IMR-90 (cell line): ENCODE measurements around the gene SLC30A9. TPM values are rescaled to one million over a fixed set of nuclear protein-coding genes. Genes with fewer than 3 reads are reported as not detected.

Experiments used
- ATAC-seq: fragments of 200-7000 bp; cut with Tn5 transposase; 2 replicates; pipeline ENCODE4 v1.9.1; 2020; ENCODE audit warnings: low read depth, mild to moderate bottlenecking, moderate library complexity
- BruUV-seq: library from RNA; stranded (reverse); fragments of 400-500 nt; replicated peaks from 2 replicates; lab custom pipeline; 2021; lab: Mats Ljungman, UMichigan
- CTCF ChIA-PET: fragments of 300-600 bp; formaldehyde crosslinking; extraction: SDS; loops from one replicate; lab custom pipeline; 2021; ENCODE audit warnings: antibody characterized with exemption; lab: Yijun Ruan, JAX
- POLR2A ChIA-PET: fragments of 300-600 bp; sonication (Branson Sonifier 250); formaldehyde crosslinking; loops from one replicate; lab custom pipeline; 2022; ENCODE audit warnings: antibody characterized with exemption; ENCODE audit not compliant: unreplicated experiment; lab: Charles Lee
- DNase-seq: peaks from one replicate; pipeline ENCODE4 v3.0.0; 2013
- H2AFZ ChIP-seq: replicated peaks from 2 replicates; pipeline ENCODE3; 2013; ENCODE audit warnings: low read length, mild to moderate bottlenecking; ENCODE audit not compliant: poor library complexity
- H2AK5ac ChIP-seq: 2 replicates; pipeline ENCODE4 v1.6.1; 2013; ENCODE audit warnings: low read depth, low read length, inconsistent platforms
- H2AK9ac ChIP-seq: replicated peaks from 2 replicates; pipeline ENCODE3; 2013; ENCODE audit warnings: mild to moderate bottlenecking, low read depth, low read length, moderate library complexity; ENCODE audit not compliant: poor library complexity
- H2BK120ac ChIP-seq: 2 replicates; pipeline ENCODE4 v1.6.1; 2013; ENCODE audit warnings: low read depth, low read length, inconsistent platforms
- H2BK15ac ChIP-seq: 3 replicates; pipeline ENCODE4 v1.6.1; 2013; ENCODE audit warnings: low read depth, low read length, inconsistent platforms
- H2BK20ac ChIP-seq: 2 replicates; pipeline ENCODE4 v1.6.1; 2013; ENCODE audit warnings: low read depth, mild to moderate bottlenecking, inconsistent platforms, low read length, moderate library complexity
- H2BK5ac ChIP-seq: 2 replicates; pipeline ENCODE4 v1.6.1; 2013; ENCODE audit warnings: mild to moderate bottlenecking, low read depth, low read length, inconsistent platforms; ENCODE audit not compliant: poor library complexity, severe bottlenecking
- H3K14ac ChIP-seq: replicated peaks from 2 replicates; pipeline ENCODE4 v1.6.1; 2013; ENCODE audit warnings: low read depth, low read length, inconsistent platforms
- H3K18ac ChIP-seq: 2 replicates; pipeline ENCODE4 v1.6.1; 2013; ENCODE audit warnings: low read depth, low read length, control low read depth
- H3K23ac ChIP-seq: 2 replicates; pipeline ENCODE4 v1.6.1; 2013; ENCODE audit warnings: low read depth, low read length, inconsistent platforms
- H3K27ac ChIP-seq: 2 replicates; pipeline ENCODE4 v1.5.1; 2013; ENCODE audit warnings: mild to moderate bottlenecking, control low read depth, low read length; ENCODE audit not compliant: insufficient read depth
- H3K27me3 ChIP-seq: 2 replicates; pipeline ENCODE4 v1.6.1; 2013; ENCODE audit warnings: low read length; ENCODE audit not compliant: control insufficient read depth, insufficient read depth
- H3K36me3 ChIP-seq: 2 replicates; pipeline ENCODE4 v1.6.1; 2013; ENCODE audit warnings: low read length, mixed read lengths; ENCODE audit not compliant: control insufficient read depth, insufficient read depth
- H3K4ac ChIP-seq: 2 replicates; pipeline ENCODE4 v1.6.1; 2013; ENCODE audit warnings: low read depth, low read length, inconsistent platforms
- H3K4me1 ChIP-seq: 2 replicates; pipeline ENCODE4 v1.6.1; 2013; ENCODE audit warnings: low read length, mixed read lengths; ENCODE audit not compliant: control insufficient read depth, insufficient read depth
- H3K4me2 ChIP-seq: 2 replicates; pipeline ENCODE4 v1.6.1; 2013; ENCODE audit warnings: low read depth, mild to moderate bottlenecking, control low read depth, low read length, moderate library complexity
- H3K4me3 ChIP-seq: 2 replicates; pipeline ENCODE4 v1.5.1; 2013; ENCODE audit warnings: low read depth, mild to moderate bottlenecking, control low read depth, low read length, moderate library complexity; ENCODE audit not compliant: insufficient read depth
- H3K56ac ChIP-seq: 2 replicates; pipeline ENCODE4 v1.6.1; 2013; ENCODE audit warnings: low read length, inconsistent platforms; ENCODE audit not compliant: insufficient read depth; ENCODE audit errors: extremely low read depth
- H3K79me1 ChIP-seq, 2 experiments: 2 replicates each; pipeline ENCODE4 v1.6.1; 2013; ENCODE audit warnings: low read length in 2 of 2, inconsistent platforms in 1 of 2, low read depth in 1 of 2
- H3K9ac ChIP-seq: 2 replicates; pipeline ENCODE4 v1.6.1; 2013; ENCODE audit warnings: low read depth, low read length, control low read depth
- H3K9me1 ChIP-seq: 2 replicates; pipeline ENCODE4 v1.6.1; 2013; ENCODE audit warnings: low read length, inconsistent platforms; ENCODE audit not compliant: insufficient read depth
- H3K9me3 ChIP-seq: 2 replicates; pipeline ENCODE4 v1.6.1; 2013; ENCODE audit warnings: low read length; ENCODE audit not compliant: control insufficient read depth, insufficient read depth
- H4K20me1 ChIP-seq: 2 replicates; pipeline ENCODE4 v1.6.1; 2013; ENCODE audit warnings: low read length, inconsistent platforms; ENCODE audit not compliant: insufficient read depth
- H4K5ac ChIP-seq: 2 replicates; pipeline ENCODE4 v1.6.1; 2013; ENCODE audit warnings: mild to moderate bottlenecking, low read depth, low read length, control low read depth
- H4K8ac ChIP-seq, 2 experiments: 2 replicates each; pipeline ENCODE4 v1.6.1; 2013; ENCODE audit warnings: low read depth in 2 of 2, low read length in 2 of 2, control low read depth in 1 of 2, inconsistent platforms in 1 of 2
- H4K91ac ChIP-seq: 2 replicates; pipeline ENCODE4 v1.6.1; 2013; ENCODE audit warnings: low read depth, low read length, inconsistent platforms; ENCODE audit not compliant: insufficient read depth
- CEBPB ChIP-seq: IDR thresholded peaks from 2 replicates; pipeline ENCODE4 v1.6.1; 2012; ENCODE audit warnings: low read depth, low read length, improper control_type of control experiment
- CHD1 ChIP-seq: IDR thresholded peaks from 2 replicates; pipeline ENCODE4 v1.6.1; 2012; ENCODE audit warnings: low read depth, low read length, improper control_type of control experiment
- FOS ChIP-seq: fragments of 150-350 bp; IDR thresholded peaks from 2 replicates; pipeline ENCODE4 v1.6.1; 2016; ENCODE audit warnings: low read depth, low read length
- WGBS, 2 experiments: methylation state at CpG; one replicate each; pipeline versions ENCODE4 v1.1.5 to v1.1.7; 2013; ENCODE audit warnings: missing lambda C conversion rate in 2 of 2; ENCODE audit not compliant: insufficient read length in 1 of 2; ENCODE audit errors: extremely low coverage in 2 of 2; 5-methylcytosine and 5-hydroxymethylcytosine counted together
- dilution Hi-C: fragments of 300-500 bp; cut with HindIII; formaldehyde crosslinking; loops from one replicate; pipeline ENCODE4 v1.14.3; 2018; ENCODE audit warnings: low sequenced_read_pairs; ENCODE audit not compliant: unreplicated experiment
- in situ Hi-C: fragments of 300-500 bp; cut with MboI; formaldehyde crosslinking; loops from 3 replicates; pipeline ENCODE4 v1.14.3; 2019; ENCODE audit warnings: low sequenced_read_pairs, inconsistent platforms, mixed read lengths
- intact Hi-C: fragments of 100-400 bp; cut with micrococcal nuclease; formaldehyde crosslinking; loops from 2 replicates; pipeline ENCODE4 v1.10.0; 2022
- polyA plus RNA-seq, 3 experiments: library from polyadenylated mRNA; depleted of rRNA; stranded (reverse); fragments of >200 nt; gene quantifications; 2 replicates each; pipeline ENCODE4 v1.2.3, GENCODE V29; 2012; ENCODE audit warnings: low replicate concordance in 1 of 3
- total RNA-seq: library from RNA; depleted of rRNA; stranded (reverse); fragments of >200 nt; gene quantifications from 2 replicates; pipeline ENCODE4 v1.2.3, GENCODE V29; 2012

SLC30A9 gene
- total and polyA plus RNA-seq, 2 of the 4 experiments (the other 2 are of a cell fraction), result 32.0 to 72.6 TPM

DNA sequence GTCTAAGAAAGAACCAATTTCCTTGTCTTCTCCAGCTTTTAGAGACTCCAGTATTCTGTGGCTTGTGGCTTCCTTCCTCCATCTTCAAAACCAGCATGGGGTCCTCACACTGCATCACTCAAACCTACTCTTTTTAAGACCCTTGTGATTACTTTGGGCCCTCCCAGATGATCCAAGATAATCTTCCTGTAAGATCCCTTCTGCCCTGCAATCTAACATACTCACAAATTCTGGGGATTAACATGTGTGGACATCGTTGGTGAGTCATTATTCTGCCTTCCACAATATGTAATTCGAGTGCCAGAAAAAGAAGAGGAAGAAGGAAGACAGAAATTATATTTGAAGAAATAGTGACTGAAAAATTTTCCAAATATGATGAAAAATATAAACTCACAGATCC is 114.2 kb downstream of the SLC30A9 start:
- Histone ChIP-seq H3K18ac (no peak overlapping the region), H3K4me3 (no peak overlapping the region), H4K91ac (no peak overlapping the region), H2AFZ (no peak overlapping the region), H3K4me1 (no peaks in the 10 kb centered on the region), H3K9me3 (no peaks in the 10 kb centered on the region), H4K20me1 (no peaks in the 10 kb centered on the region), H3K23ac (no peak overlapping the region), H2BK15ac (no peak overlapping the region), H3K36me3 (no peaks in the 10 kb centered on the region), H2BK120ac (no peak overlapping the region), H3K4ac (no peak overlapping the region), H4K5ac (no peak overlapping the region), H3K9me1 (no peaks in the 10 kb centered on the region), H4K8ac (no peak overlapping the region), H2BK5ac (no peak overlapping the region), H3K9ac (no peak overlapping the region), H3K79me1 (no peaks in the 10 kb centered on the region), H3K4me2 (no peak overlapping the region), H3K27me3 (no peaks in the 10 kb centered on the region), H2AK9ac (no peak overlapping the region), H2BK20ac (no peak overlapping the region), H3K27ac (no peak overlapping the region), H3K14ac (no peak overlapping the region), H2AK5ac (no peak overlapping the region), H3K56ac (no peak overlapping the region)
- in situ Hi-C loops (no loop called here), dilution Hi-C loops (no loop called here), intact Hi-C loops (no loop called here)
- DNase-seq (peak; percentile 70), ATAC-seq (peak; percentile 81)
- no CpG with 5 or more reads among the region's 2 CpGs for WGBS, 2 experiments
- BruUV-seq, result no TSS peak
- TF ChIP-seq FOS, result peak; percentile 39; the same call in 1 of the 2 replicates
- TF ChIP-seq CEBPB, result 0 out of 2 replicates have a peak, but pooled peaks have one; percentile 32
- no peak for TF ChIP-seq CHD1
- ChIA-PET POLR2A (no interaction called here), CTCF (no interaction called here)
